ENCODE data around the gene CRLF3.

DNA sequence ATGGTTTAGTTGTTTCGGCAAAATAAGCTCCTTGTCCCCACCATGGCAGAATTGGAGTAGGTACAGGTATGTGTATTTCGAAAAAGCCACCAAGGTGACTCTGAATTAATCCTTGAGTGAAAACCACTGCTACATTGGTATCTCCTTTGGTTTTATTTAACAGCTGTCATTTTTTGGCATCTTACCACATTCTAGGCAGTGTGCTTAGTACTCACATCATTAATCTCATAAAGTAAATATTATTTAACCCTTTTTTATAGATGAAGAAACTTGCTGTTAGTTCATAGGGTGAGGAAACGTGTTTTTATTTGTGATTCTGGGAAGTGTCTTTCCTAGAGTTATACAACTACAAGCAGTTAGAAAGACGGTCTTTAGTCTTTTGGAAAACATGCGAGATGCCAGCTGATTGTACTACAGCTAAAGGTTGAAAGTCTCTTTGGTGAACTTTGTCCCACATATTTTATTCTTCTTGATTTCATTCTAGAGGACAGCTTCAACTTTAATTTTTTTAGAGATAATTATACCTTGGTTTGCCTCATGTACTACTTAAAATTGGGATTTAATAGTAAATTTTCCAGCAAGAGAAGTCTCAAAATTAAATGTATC is 13.8 kb upstream of the CRLF3 start:
- TF ChIP-seq, protein P1, sequence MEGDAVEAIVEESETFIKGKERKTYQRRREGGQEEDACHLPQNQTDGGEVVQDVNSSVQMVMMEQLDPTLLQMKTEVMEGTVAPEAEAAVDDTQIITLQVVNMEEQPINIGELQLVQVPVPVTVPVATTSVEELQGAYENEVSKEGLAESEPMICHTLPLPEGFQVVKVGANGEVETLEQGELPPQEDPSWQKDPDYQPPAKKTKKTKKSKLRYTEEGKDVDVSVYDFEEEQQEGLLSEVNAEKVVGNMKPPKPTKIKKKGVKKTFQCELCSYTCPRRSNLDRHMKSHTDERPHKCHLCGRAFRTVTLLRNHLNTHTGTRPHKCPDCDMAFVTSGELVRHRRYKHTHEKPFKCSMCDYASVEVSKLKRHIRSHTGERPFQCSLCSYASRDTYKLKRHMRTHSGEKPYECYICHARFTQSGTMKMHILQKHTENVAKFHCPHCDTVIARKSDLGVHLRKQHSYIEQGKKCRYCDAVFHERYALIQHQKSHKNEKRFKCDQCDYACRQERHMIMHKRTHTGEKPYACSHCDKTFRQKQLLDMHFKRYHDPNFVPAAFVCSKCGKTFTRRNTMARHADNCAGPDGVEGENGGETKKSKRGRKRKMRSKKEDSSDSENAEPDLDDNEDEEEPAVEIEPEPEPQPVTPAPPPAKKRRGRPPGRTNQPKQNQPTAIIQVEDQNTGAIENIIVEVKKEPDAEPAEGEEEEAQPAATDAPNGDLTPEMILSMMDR (IDR thresholded peaks at IDR 0.05) = no peak
- no peak for TF ChIP-seq POLR2A (IDR thresholded peaks at IDR 0.05)

Data from Peyer's patch (tissue), 4 donors.